NCI-H1105 (cell line): ENCODE data around the gene TP53I3.
"Not testable (repeated sequence)": the region's sequence is repeated elsewhere in the genome, so short reads cannot be mapped to it uniquely, and the experiment has no call there.

Source experiments
- DNase-seq: peaks from one replicate; lab custom pipeline; 2025; lab: John Stamatoyannopoulos, UW

Gene TP53I3

GRCh38 chr2:24084386-24085199 lies at the start of gene TP53I3:
TSS of gene TP53I3 (minus strand) at chr2:24084834. CDS start at chr2:24084326, 508 bp downstream.
- DNase-seq, result peak; percentile 83

- DNase-seq, result no peak
Observed at GRCh38 chr2:24132543-24132942, 47.9 kb upstream of the TP53I3 start.

DNA sequence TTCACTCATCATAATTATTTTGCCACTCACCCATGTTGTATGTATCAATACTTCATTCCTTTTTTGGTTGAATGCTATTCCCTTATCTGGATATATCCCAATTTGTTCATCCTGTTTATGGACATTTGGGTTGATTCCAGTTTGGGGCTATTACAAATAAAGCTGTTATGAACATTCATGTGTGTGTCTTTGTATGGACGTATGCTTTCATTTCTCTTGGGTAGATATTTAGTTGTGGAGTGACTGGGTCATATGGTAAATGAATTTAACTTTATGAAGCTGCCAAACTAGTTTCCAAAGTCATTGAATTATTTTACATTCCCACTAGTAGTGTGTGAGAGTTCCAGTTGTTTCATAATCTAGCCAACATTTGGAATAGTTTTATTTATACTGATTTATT lies 41.3 kb upstream of the TP53I3 start:
- DNase-seq, result no peak

GRCh38 chr2:24123922-24124580 lies 39.4 kb upstream of the TP53I3 start:
- peak; percentile 48 for DNase-seq

GRCh38 chr2:24123195-24123921 lies 38.7 kb upstream of the TP53I3 start, which contains the start of the genes FAM228B and PFN4:
TSS of gene FAM228B (plus strand) at chr2:24123469. CDS start at chr2:24124362, 893 bp downstream.
TSS of gene PFN4 (minus strand) at chr2:24123334. CDS start at chr2:24122535, 799 bp downstream.
- peak; percentile 75 for DNase-seq

DNA sequence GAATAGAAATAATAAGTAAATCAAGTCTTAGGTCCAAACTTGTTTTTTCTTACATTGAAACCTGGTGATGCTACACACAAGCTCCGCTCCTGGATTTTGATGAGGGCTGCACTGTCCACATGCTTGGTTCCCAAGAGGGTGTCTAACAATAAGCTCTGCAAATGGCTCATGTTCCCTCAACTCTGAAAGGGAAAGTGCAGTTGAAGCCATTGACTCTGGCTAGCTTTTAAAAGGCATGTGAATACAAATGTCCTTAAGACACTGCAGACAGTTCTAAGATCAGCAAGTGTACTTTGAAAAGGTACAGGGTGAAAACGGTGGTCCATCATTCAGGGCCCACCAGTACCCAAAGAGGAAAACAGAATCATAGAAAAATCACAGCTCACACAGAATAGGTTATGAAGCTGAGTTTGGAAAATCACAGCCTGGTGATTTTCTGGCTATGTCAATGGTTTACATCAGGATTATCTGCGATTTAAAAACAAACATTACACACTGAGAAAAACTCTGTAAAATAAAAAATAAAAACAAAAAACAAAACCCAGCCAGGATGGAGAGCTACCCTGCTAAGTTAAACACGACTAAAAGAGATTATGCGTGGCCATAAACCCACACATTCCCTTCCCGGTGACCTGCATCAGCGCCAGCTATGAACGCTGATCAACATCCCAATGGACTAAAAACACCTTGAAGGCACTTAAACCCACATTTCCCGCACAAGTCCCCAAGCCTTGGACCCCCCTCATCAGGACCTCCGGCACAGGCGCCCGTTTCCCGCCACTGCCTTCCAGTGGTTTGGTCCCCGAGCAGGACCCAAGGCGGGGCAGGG lies 37.9 kb upstream of the TP53I3 start:
- DNase-seq, result no peak

GRCh38 chr2:24121469-24121868 lies 36.8 kb upstream of the TP53I3 start:
- DNase-seq, result no peak

DNA sequence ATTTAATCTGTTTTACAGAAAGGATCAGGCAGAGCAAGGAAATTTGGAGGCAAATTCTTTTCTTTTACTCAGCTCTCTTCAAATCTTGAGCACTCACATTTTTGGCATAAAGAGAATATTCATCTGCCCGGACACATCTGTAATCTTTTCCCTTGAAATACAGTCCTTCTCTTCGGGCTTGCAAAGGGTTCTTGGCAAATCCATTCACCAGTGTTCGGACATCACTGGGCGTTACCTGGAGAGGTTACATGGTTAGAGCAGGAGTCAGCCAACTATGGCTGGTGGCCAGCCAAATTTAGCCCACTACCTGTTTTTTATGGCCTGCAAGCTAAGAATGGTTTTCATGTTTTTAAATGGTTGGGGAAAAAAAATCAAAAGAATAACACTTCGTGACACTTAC lies 36.4 kb upstream of the TP53I3 start:
- no peak for DNase-seq

DNA sequence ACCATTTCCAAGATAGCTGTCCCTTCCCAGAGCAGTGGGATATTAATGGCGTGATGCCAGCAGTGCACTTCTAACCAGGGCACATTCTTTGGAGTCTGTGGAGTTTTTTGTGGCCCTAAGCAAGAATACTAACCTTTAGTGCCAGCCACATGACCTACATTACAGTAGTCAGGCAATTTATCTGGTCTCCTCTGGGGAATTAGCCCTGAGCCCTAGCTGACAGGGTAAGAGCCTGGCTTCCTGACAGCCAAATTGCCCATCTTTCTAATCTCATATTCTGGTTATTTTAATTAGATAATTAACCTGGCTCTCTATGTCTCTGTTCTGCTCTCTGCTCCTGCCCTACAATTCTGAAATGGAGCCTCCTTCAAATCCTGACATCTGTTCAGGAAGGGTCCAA lies 33.3 kb upstream of the TP53I3 start:
- DNase-seq, result no peak

DNA sequence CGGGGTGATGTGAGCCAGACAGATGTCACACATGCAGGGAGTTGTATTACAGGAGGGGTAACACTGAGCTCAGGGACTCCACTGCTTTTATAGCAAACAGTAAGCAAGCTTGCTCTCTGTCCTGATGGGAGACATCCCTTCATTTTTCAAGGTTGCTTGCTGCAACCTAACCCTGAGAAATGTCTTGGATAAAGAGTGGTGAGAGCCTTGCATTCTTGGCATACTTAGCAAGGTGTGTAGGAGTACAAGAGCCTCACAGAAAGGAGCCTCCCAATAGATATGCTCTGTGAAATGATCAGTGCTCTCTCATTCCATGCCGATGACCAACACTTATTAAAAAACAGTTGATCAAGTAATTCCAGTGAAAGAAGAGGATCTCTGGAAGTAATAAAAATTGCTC lies 30.4 kb upstream of the TP53I3 start:
- no peak for DNase-seq

DNA sequence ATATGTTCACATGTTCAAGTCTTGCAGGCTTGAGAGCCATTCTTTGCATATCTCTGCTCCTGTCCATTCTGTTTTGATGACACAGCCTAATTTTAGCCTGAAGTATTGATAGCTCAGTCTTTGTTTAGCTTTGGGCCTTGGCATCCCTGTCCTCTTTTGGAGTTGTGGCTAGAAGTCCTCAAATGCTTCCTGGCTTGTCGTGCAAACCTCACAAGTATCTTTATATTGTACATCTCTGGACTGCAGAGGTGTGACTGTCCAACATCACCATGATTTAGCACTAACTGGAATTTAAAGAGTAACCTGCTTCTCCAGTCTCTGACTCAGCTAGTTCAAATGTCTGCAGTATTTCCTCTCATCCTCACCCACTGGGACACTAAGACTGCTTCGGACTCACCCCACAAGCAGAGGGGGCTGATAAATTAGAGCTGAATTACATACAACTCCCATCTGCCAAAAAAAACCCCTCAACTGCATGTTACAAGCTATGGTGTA lies 26.8 kb upstream of the TP53I3 start:
- DNase-seq, result no peak

DNA sequence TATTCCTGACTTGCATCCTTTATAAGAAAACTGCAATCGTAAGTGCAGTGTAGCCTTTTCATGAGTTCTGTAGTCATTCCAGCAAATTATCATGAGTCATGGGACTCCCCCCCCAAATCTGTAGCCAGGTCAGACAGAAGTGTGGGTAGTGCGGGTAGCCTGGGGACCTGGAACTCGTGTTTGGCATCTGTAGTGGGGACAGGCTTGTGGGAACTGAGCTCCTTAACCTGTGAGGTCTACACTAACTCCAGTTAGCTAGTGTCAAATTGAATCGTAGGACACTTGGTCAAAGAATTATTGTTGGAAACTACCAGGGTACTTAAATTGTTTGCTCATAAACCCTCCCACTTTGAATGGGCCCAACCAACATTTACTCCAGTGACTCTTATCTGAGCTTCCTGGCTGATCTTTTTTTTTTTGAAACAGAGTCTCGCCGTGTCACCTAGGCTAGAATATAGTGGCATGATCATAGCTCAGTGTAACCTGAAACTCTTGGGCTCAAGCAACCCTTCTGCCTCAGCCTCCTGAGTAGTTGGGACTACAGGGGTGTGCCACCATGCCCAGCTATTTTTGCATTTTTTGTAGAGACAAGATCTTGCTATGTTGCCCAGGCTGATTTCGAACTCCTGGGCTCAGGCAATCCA lies 26.1 kb upstream of the TP53I3 start:
- DNase-seq, result no peak

- DNase-seq, result not testable (repeated sequence)
Observed at GRCh38 chr2:24109431-24109830, 24.8 kb upstream of the TP53I3 start.

DNA sequence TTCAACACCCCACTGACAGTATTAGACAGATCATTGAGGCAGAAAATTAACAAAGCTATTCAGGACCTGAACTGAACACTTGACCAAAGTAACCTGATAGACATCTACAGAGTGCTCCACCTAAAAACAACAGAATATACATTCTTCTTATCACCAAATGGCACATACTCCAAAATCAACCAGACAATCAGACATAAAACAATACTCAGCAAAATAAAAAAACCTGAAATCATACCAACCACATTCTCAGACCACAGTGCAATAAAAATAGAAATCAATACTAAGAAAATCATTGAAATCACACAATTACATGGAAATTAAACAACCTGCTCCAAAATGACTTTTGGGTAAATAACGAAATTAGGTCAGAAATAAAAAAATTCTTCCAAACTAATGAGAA lies 22.7 kb upstream of the TP53I3 start:
- no peak for DNase-seq

- DNase-seq, result no peak
Observed at GRCh38 chr2:24106786-24107185, 22.2 kb upstream of the TP53I3 start.

GRCh38 chr2:24105816-24106215 lies 21.2 kb upstream of the TP53I3 start:
- DNase-seq, result no peak

DNA sequence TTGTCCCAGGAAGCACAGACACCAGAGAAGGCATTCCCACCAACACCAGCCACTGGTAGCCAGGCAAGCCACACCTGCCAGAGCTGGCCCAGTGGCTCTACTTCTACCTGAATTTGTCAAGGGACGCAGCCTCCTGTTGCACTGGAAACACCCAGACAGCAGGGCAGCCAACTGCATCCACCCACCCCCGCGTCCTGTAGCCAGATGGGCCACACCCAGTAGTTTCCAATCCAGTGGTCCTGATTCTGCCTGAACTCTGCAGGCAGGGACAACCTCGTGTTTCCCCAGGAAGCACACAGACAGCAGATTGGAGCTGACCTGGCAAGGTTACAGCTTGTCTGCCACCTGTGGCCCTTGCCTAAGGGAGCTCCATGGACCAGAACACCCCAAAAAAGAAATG lies 20.3 kb upstream of the TP53I3 start:
- no peak for DNase-seq

GRCh38 chr2:24104110-24104650 lies 19.5 kb upstream of the TP53I3 start:
- DNase-seq, result no peak

DNA sequence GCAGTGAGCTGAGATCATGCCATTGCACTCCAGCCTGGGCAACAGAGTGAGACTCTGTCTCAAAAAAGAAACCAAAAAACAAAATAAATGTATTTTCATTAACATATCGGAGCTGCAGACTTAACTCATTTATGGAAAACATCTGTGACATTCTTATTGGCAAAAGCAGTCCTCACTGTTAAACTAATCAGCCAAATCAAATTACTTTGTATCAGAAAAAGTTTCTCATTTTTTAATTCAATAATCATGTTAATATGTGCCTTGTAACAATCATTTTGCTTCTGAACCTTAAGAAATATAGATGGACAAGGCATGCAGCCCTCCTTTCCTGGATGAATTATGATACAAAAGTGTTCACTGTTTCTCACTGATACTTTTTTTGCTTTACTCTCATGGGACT lies 18.0 kb upstream of the TP53I3 start:
- DNase-seq, result no peak

DNA sequence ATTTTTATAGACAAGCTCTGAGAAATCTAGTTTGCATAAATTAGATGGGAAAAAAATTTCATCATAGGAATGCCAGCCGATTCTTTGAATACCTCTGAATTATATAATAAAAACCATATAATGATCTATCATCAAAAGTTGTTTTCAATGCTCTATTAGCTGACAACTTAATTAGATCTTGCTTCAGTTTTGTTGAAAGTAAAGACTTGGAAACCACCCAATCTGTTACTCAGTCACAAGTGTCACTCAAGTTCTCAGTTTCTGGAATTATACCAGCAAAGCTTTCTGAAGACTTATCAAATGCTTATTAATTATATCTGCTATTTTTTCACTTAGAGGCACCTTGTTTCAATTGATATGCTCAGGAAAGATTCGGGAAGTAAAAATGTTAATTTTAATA lies 17.4 kb upstream of the TP53I3 start:
- DNase-seq, result no peak

GRCh38 chr2:24100732-24101131 lies 16.1 kb upstream of the TP53I3 start:
- DNase-seq, result not testable (repeated sequence)
